Neural progenitor cell (in vitro differentiated cells): ENCODE data around the gene GRIK1.

Experiments used
- EZH2 ChIP-seq: fragments of 200-600 bp; sonication (generic); IDR thresholded peaks from 2 replicates; pipeline ENCODE4 v1.6.1; 2017; ENCODE audit warnings: antibody characterized with exemption, mild to moderate bottlenecking, moderate library complexity
- EZH2phosphoT487 ChIP-seq: fragments of 200-600 bp; sonication (generic); IDR thresholded peaks from 2 replicates; pipeline ENCODE4 v1.6.1; 2017; ENCODE audit warnings: antibody characterized with exemption
- TF ChIP-seq, protein P1 (sequence below): fragments of 200-600 bp; sonication (generic); IDR thresholded peaks from 2 replicates; pipeline ENCODE4 v1.5.1; 2017; ENCODE audit warnings: antibody characterized with exemption, mild to moderate bottlenecking

DNA sequence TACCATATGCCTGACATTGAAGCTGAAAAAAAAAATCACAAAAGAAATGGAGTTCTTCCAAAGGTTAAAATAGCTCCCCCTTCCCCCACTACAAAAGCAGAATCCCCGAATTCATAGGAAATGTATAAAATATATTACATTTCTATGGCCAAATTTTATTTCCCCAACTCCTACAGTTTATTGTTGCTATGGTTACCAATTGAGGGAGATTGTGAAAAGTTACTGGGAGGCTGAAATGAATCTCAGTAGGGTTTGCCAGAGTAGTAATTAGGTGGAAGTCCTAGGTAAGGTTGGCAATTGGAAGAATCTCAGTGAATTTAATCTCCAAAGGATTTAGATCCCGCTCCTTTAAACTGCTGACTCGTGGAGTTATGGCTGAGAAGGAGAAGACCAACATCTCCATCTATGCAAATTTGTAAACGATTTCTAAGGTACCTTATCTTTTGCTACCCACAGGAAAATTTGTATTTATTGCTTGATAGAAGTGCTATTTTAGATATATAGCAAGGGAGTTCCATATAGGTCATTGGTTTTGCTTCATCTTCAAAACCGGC is 359.0 kb downstream of the GRIK1 start:
- TF ChIP-seq EZH2 (no peak), EZH2phosphoT487 (no peak)
- TF ChIP-seq, protein P1, sequence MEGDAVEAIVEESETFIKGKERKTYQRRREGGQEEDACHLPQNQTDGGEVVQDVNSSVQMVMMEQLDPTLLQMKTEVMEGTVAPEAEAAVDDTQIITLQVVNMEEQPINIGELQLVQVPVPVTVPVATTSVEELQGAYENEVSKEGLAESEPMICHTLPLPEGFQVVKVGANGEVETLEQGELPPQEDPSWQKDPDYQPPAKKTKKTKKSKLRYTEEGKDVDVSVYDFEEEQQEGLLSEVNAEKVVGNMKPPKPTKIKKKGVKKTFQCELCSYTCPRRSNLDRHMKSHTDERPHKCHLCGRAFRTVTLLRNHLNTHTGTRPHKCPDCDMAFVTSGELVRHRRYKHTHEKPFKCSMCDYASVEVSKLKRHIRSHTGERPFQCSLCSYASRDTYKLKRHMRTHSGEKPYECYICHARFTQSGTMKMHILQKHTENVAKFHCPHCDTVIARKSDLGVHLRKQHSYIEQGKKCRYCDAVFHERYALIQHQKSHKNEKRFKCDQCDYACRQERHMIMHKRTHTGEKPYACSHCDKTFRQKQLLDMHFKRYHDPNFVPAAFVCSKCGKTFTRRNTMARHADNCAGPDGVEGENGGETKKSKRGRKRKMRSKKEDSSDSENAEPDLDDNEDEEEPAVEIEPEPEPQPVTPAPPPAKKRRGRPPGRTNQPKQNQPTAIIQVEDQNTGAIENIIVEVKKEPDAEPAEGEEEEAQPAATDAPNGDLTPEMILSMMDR = no peak
